H9 (cell line): ENCODE data around the gene NAMPT. TPM values are rescaled to one million over a fixed set of nuclear protein-coding genes. Genes with fewer than 3 reads are reported as not detected.

Experiments
- DNase-seq: peaks from one replicate; pipeline ENCODE4 v3.0.0-alpha.2; 2017
- H2AFZ ChIP-seq: one replicate; pipeline ENCODE4 v1.6.1; 2013; ENCODE audit warnings: mild to moderate bottlenecking, low read length, control low read depth, moderate library complexity
- H2AK5ac ChIP-seq: 2 replicates; pipeline ENCODE4 v1.6.1; 2013; ENCODE audit warnings: low read length, control low read depth, mixed read lengths; ENCODE audit not compliant: insufficient read length
- H2BK120ac ChIP-seq: one replicate; pipeline ENCODE4 v1.6.1; 2013; ENCODE audit warnings: low read depth, mild to moderate bottlenecking, low read length, control low read depth, inconsistent platforms; ENCODE audit not compliant: poor library complexity, severe bottlenecking
- H2BK12ac ChIP-seq: 2 replicates; pipeline ENCODE4 v1.6.1; 2013; ENCODE audit warnings: low read length, control low read depth, mixed read lengths, low read depth; ENCODE audit not compliant: insufficient read length
- H2BK15ac ChIP-seq: 2 replicates; pipeline ENCODE4 v1.6.1; 2013; ENCODE audit warnings: low read depth, low read length, control low read depth
- H2BK20ac ChIP-seq: one replicate; pipeline ENCODE4 v1.6.1; 2013; ENCODE audit warnings: low read depth, mild to moderate bottlenecking, low read length, control low read depth, inconsistent platforms; ENCODE audit not compliant: poor library complexity, severe bottlenecking
- H2BK5ac ChIP-seq: 2 replicates; pipeline ENCODE4 v1.6.1; 2013; ENCODE audit warnings: low read length, control low read depth, mixed read lengths; ENCODE audit not compliant: insufficient read length
- H3K14ac ChIP-seq: 2 replicates; pipeline ENCODE4 v1.6.1; 2013; ENCODE audit warnings: low read length, control low read depth; ENCODE audit not compliant: insufficient read depth
- H3K18ac ChIP-seq: 2 replicates; pipeline ENCODE4 v1.6.1; 2013; ENCODE audit warnings: low read depth, mild to moderate bottlenecking, mixed read lengths, low read length, control low read depth; ENCODE audit not compliant: insufficient read length
- H3K23ac ChIP-seq: 2 replicates; pipeline ENCODE4 v1.6.1; 2013; ENCODE audit warnings: low read length, control low read depth, mixed read lengths, low read depth; ENCODE audit not compliant: insufficient read length
- H3K23me2 ChIP-seq: 2 replicates; pipeline ENCODE4 v1.6.1; 2013; ENCODE audit warnings: low read depth, mild to moderate bottlenecking, mixed read lengths, low read length, control low read depth; ENCODE audit not compliant: insufficient read length, poor library complexity, severe bottlenecking
- H3K27ac ChIP-seq: 2 replicates; pipeline ENCODE4 v1.5.1; 2013; ENCODE audit warnings: low read length, control low read depth, mixed read lengths, low read depth; ENCODE audit not compliant: insufficient read length
- H3K27me3 ChIP-seq: 2 replicates; pipeline ENCODE4 v1.6.1; 2013; ENCODE audit warnings: low read length, control low read depth, inconsistent platforms; ENCODE audit not compliant: insufficient read depth
- H3K4ac ChIP-seq: 2 replicates; pipeline ENCODE4 v1.6.1; 2013; ENCODE audit warnings: low read depth, mild to moderate bottlenecking, control low read depth, inconsistent platforms, low read length, moderate library complexity
- H3K4me1 ChIP-seq: 2 replicates; pipeline ENCODE4 v1.6.1; 2013; ENCODE audit warnings: low read length, control low read depth, inconsistent platforms; ENCODE audit not compliant: insufficient read depth
- H3K4me2 ChIP-seq: 2 replicates; pipeline ENCODE4 v1.6.1; 2013; ENCODE audit warnings: low read length, control low read depth, mixed read lengths; ENCODE audit not compliant: insufficient read length, insufficient read depth
- H3K56ac ChIP-seq: 2 replicates; pipeline ENCODE4 v1.6.1; 2013; ENCODE audit warnings: low read depth, mild to moderate bottlenecking, mixed read lengths, low read length, control low read depth; ENCODE audit not compliant: insufficient read length
- H3K79me1 ChIP-seq: 2 replicates; pipeline ENCODE4 v1.6.1; 2013; ENCODE audit warnings: low read depth, mild to moderate bottlenecking, moderate library complexity, low read length, control low read depth, inconsistent platforms; ENCODE audit not compliant: insufficient read depth, poor library complexity, severe bottlenecking
- H3K79me2 ChIP-seq: 2 replicates; pipeline ENCODE4 v1.6.1; 2013; ENCODE audit warnings: low read length, control low read depth, inconsistent platforms; ENCODE audit not compliant: insufficient read depth
- H3K9ac ChIP-seq: 2 replicates; pipeline ENCODE4 v1.6.1; 2013; ENCODE audit warnings: low read length, control low read depth, mixed read lengths; ENCODE audit not compliant: insufficient read length; ENCODE audit errors: extremely low read depth
- H3K9me3 ChIP-seq: one replicate; pipeline ENCODE4 v1.6.1; 2013; ENCODE audit warnings: low read depth, low read length, inconsistent platforms; ENCODE audit not compliant: control insufficient read depth
- H3T11ph ChIP-seq: one replicate; pipeline ENCODE4 v1.6.1; 2013; ENCODE audit warnings: mild to moderate bottlenecking, low read length, control low read depth, inconsistent platforms
- H4K20me1 ChIP-seq: one replicate; pipeline ENCODE4 v1.6.1; 2013; ENCODE audit not compliant: control insufficient read depth, insufficient read length, insufficient read depth
- H4K5ac ChIP-seq: 2 replicates; pipeline ENCODE4 v1.6.1; 2013; ENCODE audit warnings: low read depth, mild to moderate bottlenecking, mixed read lengths, low read length, control low read depth; ENCODE audit not compliant: insufficient read length
- H4K8ac ChIP-seq: replicated peaks from 2 replicates; pipeline ENCODE4 v1.6.1; 2013; ENCODE audit warnings: low read length, control low read depth, mixed read lengths, low read depth; ENCODE audit not compliant: insufficient read length
- H4K91ac ChIP-seq: 2 replicates; pipeline ENCODE4 v1.6.1; 2013; ENCODE audit warnings: low read depth, mild to moderate bottlenecking, moderate library complexity, mixed read lengths, low read length, control low read depth; ENCODE audit not compliant: insufficient read length
- H3K27ac Mint-ChIP-seq, 3 experiments: 2 replicates in 2 of 3; 3 replicates in 1 of 3; pipeline ENCODE4 v1.8.0; 2020 to 2021; ENCODE audit warnings: mixed read lengths in 3 of 3, mild to moderate bottlenecking in 1 of 3, moderate library complexity in 1 of 3
- H3K27me3 Mint-ChIP-seq: 2 replicates; pipeline ENCODE4 v1.8.0; 2021; ENCODE audit warnings: low read depth, mild to moderate bottlenecking, moderate library complexity, mixed read lengths
- H3K36me3 Mint-ChIP-seq, 3 experiments: 2 replicates in 2 of 3; 3 replicates in 1 of 3; pipeline ENCODE4 v1.8.0; 2020 to 2021; ENCODE audit warnings: low read depth in 3 of 3, mixed read lengths in 3 of 3; ENCODE audit not compliant: insufficient read depth in 1 of 3
- H3K4me1 Mint-ChIP-seq, 2 experiments: 2 replicates each; pipeline ENCODE4 v1.8.0; 2020; ENCODE audit warnings: mixed read lengths in 2 of 2
- H3K4me3 Mint-ChIP-seq, 2 experiments: 2 replicates in 1 of 2; 3 replicates in 1 of 2; pipeline ENCODE4 v1.8.0; 2020 to 2021; ENCODE audit warnings: mild to moderate bottlenecking in 2 of 2, mixed read lengths in 2 of 2, moderate library complexity in 1 of 2
- H3K9me3 Mint-ChIP-seq, 2 experiments: 2 replicates in 1 of 2; 3 replicates in 1 of 2; pipeline ENCODE4 v1.8.0; 2020; ENCODE audit warnings: mild to moderate bottlenecking in 2 of 2, mixed read lengths in 2 of 2, moderate library complexity in 1 of 2
- total RNA-seq: library from RNA; stranded (reverse); gene quantifications from 2 replicates; pipeline ENCODE4 v1.2.1, GENCODE V29; 2021
- TF ChIP-seq, protein P1 (sequence below): fragments of 200-600 bp; sonication (generic); conservative IDR thresholded peaks from 3 replicates; pipeline ENCODE4 v1.8.0; 2021; ENCODE audit warnings: antibody characterized with exemption, mild to moderate bottlenecking

NAMPT gene
- total RNA-seq, 1 experiment from 2014 or later = 83.5 TPM

DNA sequence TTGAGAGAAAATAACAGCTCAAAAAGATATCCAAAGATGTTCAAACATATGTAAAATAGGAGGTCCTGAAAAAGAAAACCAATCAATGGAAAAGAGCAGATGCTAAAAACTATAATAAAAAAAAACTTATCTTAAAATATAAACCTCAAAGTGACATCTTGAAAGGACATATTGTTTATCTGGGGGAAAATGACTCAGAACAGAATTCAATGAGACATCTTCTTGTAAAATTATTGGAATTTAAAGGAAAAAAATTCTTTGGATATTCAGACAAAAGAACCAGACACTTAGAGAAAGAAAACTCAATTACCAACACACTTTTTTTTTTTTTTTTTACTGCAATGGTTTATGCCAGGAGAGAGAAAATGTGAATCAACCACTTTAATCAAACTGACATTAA is 58.9 kb downstream of the NAMPT start:
- DNase-seq = no peak
- H3K4me1 Mint-ChIP-seq = peaks cover 8 to 14% of the 10 kb centered on the region in 2 experiments
- peaks cover 0 to 4% of the 10 kb centered on the region in 2 experiments; a peak in 2 of 5 replicates for H3K9me3 Mint-ChIP-seq

More for the DNA sequence above, 58.9 kb downstream of the NAMPT start:
- Histone ChIP-seq H3K23me2 (no peaks in the 10 kb centered on the region), H3K14ac (no peak overlapping the region), H3K79me1 (no peaks in the 10 kb centered on the region), H3K23ac (no peak overlapping the region), H2BK15ac (no peak overlapping the region), H3T11ph (no peak overlapping the region), H2BK12ac (no peak overlapping the region), H3K18ac (no peak overlapping the region), H3K56ac (no peak overlapping the region), H3K27me3 (no peaks in the 10 kb centered on the region), H3K9ac (no peak overlapping the region), H3K4ac (no peak overlapping the region), H2BK5ac (no peak overlapping the region), H2AFZ (no peak overlapping the region), H4K8ac (no peak overlapping the region), H3K9me3 (no peaks in the 10 kb centered on the region), H4K20me1 (no peaks in the 10 kb centered on the region), H3K4me2 (no peak overlapping the region), H2BK20ac (no peak overlapping the region), H2BK120ac (no peak overlapping the region), H4K5ac (no peak overlapping the region), H2AK5ac (no peak overlapping the region), H3K79me2 (no peaks in the 10 kb centered on the region), H4K91ac (no peak overlapping the region), H3K4me1 (no peaks in the 10 kb centered on the region), H3K27ac (no peak overlapping the region)
- Mint-ChIP-seq H3K27ac (no peak overlapping the region), H3K36me3 (no peaks in the 10 kb centered on the region; a peak in 1 of 7 replicates), H3K27me3 (no peaks in the 10 kb centered on the region), H3K4me3 (no peak overlapping the region)
- TF ChIP-seq, protein P1, sequence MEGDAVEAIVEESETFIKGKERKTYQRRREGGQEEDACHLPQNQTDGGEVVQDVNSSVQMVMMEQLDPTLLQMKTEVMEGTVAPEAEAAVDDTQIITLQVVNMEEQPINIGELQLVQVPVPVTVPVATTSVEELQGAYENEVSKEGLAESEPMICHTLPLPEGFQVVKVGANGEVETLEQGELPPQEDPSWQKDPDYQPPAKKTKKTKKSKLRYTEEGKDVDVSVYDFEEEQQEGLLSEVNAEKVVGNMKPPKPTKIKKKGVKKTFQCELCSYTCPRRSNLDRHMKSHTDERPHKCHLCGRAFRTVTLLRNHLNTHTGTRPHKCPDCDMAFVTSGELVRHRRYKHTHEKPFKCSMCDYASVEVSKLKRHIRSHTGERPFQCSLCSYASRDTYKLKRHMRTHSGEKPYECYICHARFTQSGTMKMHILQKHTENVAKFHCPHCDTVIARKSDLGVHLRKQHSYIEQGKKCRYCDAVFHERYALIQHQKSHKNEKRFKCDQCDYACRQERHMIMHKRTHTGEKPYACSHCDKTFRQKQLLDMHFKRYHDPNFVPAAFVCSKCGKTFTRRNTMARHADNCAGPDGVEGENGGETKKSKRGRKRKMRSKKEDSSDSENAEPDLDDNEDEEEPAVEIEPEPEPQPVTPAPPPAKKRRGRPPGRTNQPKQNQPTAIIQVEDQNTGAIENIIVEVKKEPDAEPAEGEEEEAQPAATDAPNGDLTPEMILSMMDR = no peak
